Duodenal mucosa (tissue), 2 donors: Measurements from ENCODE around the gene EIF6.

Source experiments
- H3K27ac ChIP-seq: one replicate; pipeline ENCODE4 v1.7.0; 2013; ENCODE audit warnings: low read depth, low read length
- H3K27me3 ChIP-seq, 2 donors: one replicate each; pipeline ENCODE4 v1.7.0; 2013; ENCODE audit warnings: low read length in 2 of 2, control low read depth in 1 of 2; ENCODE audit not compliant: insufficient read depth in 2 of 2, control insufficient read depth in 1 of 2
- H3K36me3 ChIP-seq, 2 donors: one replicate each; pipeline ENCODE4 v1.7.0; 2013; ENCODE audit warnings: low read length in 2 of 2, control low read depth in 1 of 2; ENCODE audit not compliant: insufficient read depth in 2 of 2, control insufficient read depth in 1 of 2
- H3K4me1 ChIP-seq, 2 donors: one replicate each; pipeline ENCODE4 v1.7.0; 2013; ENCODE audit warnings: low read length in 2 of 2, control low read depth in 1 of 2; ENCODE audit not compliant: insufficient read depth in 2 of 2, control insufficient read depth in 1 of 2
- H3K4me3 ChIP-seq, 2 donors: one replicate each; pipeline ENCODE4 v1.7.0; 2013; ENCODE audit warnings: low read length in 2 of 2, low read depth in 1 of 2
- H3K9ac ChIP-seq, 2 donors: one replicate each; pipeline ENCODE4 v1.7.0; 2013; ENCODE audit warnings: low read length in 2 of 2, low read depth in 1 of 2
- H3K9me3 ChIP-seq, 2 donors: one replicate each; pipeline ENCODE4 v1.7.0; 2013; ENCODE audit warnings: low read length in 2 of 2, control low read depth in 1 of 2; ENCODE audit not compliant: control insufficient read depth in 1 of 2

The EIF6 gene

GRCh38 chr20:35277531-35278395 lies 6.8 kb downstream of the EIF6 start, which contains the start of gene MMP24OS:
MMP24OS (minus strand) TSS chr20:35278122; CDS start chr20:35277929, 193 bp downstream.
- H3K27me3 ChIP-seq = no peaks in the 10 kb centered on the region
- peaks cover 34 to 66% of the 10 kb centered on the region in 2 donors for H3K36me3 ChIP-seq
- H3K9ac ChIP-seq = peak within 1 kb of the TSS; percentile 75 to 90
- peaks cover 15 to 28% of the 10 kb centered on the region in 2 donors for H3K4me1 ChIP-seq
- H3K27ac ChIP-seq = peak within 1 kb of the TSS; percentile 96
- no peaks in the 10 kb centered on the region for H3K9me3 ChIP-seq
- peak within 1 kb of the TSS; percentile 75 to 80 for H3K4me3 ChIP-seq

GRCh38 chr20:35277127-35277526 lies 7.4 kb downstream of the EIF6 start:
- Histone ChIP-seq H3K36me3 (peaks cover 31 to 65% of the 10 kb centered on the region in 2 donors), H3K4me3 (peak overlapping the region; percentile 75 to 80), H3K27ac (peak overlapping the region; percentile 96), H3K9ac (peak overlapping the region; percentile 75 to 90), H3K4me1 (peaks cover 11 to 28% of the 10 kb centered on the region in 2 donors), H3K9me3 (no peaks in the 10 kb centered on the region), H3K27me3 (no peaks in the 10 kb centered on the region)

GRCh38 chr20:35276408-35276807 lies 8.2 kb downstream of the EIF6 start:
- Histone ChIP-seq H3K4me1 (peaks cover 10 to 28% of the 10 kb centered on the region in 2 donors), H3K27ac (no peak overlapping the region), H3K9ac (peak overlapping the region; percentile 75 to 90), H3K36me3 (peaks cover 34 to 65% of the 10 kb centered on the region in 2 donors), H3K27me3 (no peaks in the 10 kb centered on the region), H3K4me3 (peak overlapping the region; percentile 75 to 80), H3K9me3 (no peaks in the 10 kb centered on the region)

- Histone ChIP-seq H3K27ac (no peak overlapping the region), H3K36me3 (peaks cover 40 to 66% of the 10 kb centered on the region in 2 donors), H3K9me3 (no peaks in the 10 kb centered on the region), H3K9ac (peak overlapping the region in 1 of 2 donors; percentile 75), H3K27me3 (no peaks in the 10 kb centered on the region), H3K4me1 (peaks cover 10 to 28% of the 10 kb centered on the region in 2 donors), H3K4me3 (no peak overlapping the region)
Observed at GRCh38 chr20:35275741-35276251, 8.8 kb downstream of the EIF6 start.

- Histone ChIP-seq H3K36me3 (peaks cover 28 to 52% of the 10 kb centered on the region in 2 donors), H3K27me3 (no peaks in the 10 kb centered on the region), H3K4me3 (no peak overlapping the region), H3K27ac (no peak overlapping the region), H3K9me3 (no peaks in the 10 kb centered on the region), H3K4me1 (peaks cover 10 to 25% of the 10 kb centered on the region in 2 donors), H3K9ac (no peak overlapping the region)
Observed at GRCh38 chr20:35274172-35275092, 10.1 kb downstream of the EIF6 start.

- Histone ChIP-seq H3K9me3 (no peaks in the 10 kb centered on the region), H3K27me3 (no peaks in the 10 kb centered on the region), H3K9ac (no peak overlapping the region), H3K4me3 (no peak overlapping the region), H3K27ac (no peak overlapping the region), H3K4me1 (peaks cover 14 to 23% of the 10 kb centered on the region in 2 donors), H3K36me3 (peaks cover 20 to 44% of the 10 kb centered on the region in 2 donors)
Observed at GRCh38 chr20:35273449-35274171, 11.0 kb downstream of the EIF6 start.

GRCh38 chr20:35271904-35272303 lies 12.7 kb downstream of the EIF6 start:
- Histone ChIP-seq H3K36me3 (peaks cover 23 to 56% of the 10 kb centered on the region in 2 donors), H3K4me1 (peaks cover 14 to 19% of the 10 kb centered on the region in 2 donors), H3K9ac (no peak overlapping the region), H3K27ac (no peak overlapping the region), H3K27me3 (no peaks in the 10 kb centered on the region), H3K9me3 (no peaks in the 10 kb centered on the region), H3K4me3 (no peak overlapping the region)

- H3K4me1 ChIP-seq = peaks cover 9 to 13% of the 10 kb centered on the region in 2 donors
- H3K4me3 ChIP-seq = no peak overlapping the region
- peaks cover 23 to 58% of the 10 kb centered on the region in 2 donors for H3K36me3 ChIP-seq
- H3K9me3 ChIP-seq = no peaks in the 10 kb centered on the region
- H3K9ac ChIP-seq = no peak overlapping the region
- H3K27me3 ChIP-seq = no peaks in the 10 kb centered on the region
- no peak overlapping the region for H3K27ac ChIP-seq
Observed at GRCh38 chr20:35271073-35271882, 13.3 kb downstream of the EIF6 start.
